ENCODE results near the gene ABCA4.

DNA sequence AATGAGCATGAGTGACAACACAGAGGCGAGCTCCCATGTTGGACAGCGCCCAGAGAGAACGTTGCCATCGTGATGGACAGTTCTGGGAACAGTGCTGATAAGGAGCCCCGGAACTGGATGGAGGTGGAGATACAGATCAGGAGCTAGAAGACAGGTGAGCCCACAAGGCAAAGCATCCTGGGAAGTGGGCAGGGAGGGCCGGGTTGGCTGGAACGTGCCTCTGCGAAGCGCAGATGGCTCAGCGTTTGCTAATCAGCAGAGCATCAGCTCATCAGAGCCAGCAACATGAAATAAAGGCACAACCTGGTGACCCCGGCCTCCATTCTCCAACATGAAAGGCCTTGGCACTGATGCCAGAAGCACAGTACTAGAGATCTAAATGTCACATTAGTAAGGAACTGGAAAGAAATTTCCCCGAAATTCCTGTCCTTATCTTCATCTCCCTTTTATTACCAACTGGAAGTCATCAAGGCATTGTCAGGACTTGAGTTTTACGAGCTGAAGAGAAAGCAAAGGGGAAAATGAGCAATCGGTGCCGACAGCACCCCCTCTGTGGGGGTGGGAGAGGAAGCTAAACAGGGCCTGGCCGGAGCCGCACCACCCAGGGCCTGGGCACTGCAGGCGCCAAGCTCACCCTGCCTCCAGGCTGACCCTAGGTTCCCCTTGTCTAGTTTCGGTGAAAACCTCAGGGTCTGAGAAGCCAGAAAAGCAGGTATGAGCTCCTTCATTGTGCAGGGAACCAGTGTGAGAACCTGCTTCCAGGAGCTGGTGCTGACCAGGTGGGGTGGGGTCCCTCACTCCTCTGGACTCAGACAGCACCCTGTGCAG, 19.9 kb downstream of the ABCA4 start:
- TF ChIP-seq, protein P1, sequence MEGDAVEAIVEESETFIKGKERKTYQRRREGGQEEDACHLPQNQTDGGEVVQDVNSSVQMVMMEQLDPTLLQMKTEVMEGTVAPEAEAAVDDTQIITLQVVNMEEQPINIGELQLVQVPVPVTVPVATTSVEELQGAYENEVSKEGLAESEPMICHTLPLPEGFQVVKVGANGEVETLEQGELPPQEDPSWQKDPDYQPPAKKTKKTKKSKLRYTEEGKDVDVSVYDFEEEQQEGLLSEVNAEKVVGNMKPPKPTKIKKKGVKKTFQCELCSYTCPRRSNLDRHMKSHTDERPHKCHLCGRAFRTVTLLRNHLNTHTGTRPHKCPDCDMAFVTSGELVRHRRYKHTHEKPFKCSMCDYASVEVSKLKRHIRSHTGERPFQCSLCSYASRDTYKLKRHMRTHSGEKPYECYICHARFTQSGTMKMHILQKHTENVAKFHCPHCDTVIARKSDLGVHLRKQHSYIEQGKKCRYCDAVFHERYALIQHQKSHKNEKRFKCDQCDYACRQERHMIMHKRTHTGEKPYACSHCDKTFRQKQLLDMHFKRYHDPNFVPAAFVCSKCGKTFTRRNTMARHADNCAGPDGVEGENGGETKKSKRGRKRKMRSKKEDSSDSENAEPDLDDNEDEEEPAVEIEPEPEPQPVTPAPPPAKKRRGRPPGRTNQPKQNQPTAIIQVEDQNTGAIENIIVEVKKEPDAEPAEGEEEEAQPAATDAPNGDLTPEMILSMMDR (IDR thresholded peaks at IDR 0.05) = no peak
- TF ChIP-seq POLR2A (IDR thresholded peaks at IDR 0.05) = no peak
